Stimulated activated CD4-positive, alpha-beta T cell treated with anti-CD3 and anti-CD28 coated beads, Interleukin-4, amount 100 ng/mL, for 4 hours (primary cell): ENCODE measurements around the gene AOX1.
"Not testable (repeated sequence)": the region's sequence is repeated elsewhere in the genome, so short reads cannot be mapped to it uniquely, and the experiment has no call there.

Experiments
- DNase-seq, 2 experiments: peaks; one replicate each; pipeline ENCODE4 v3.0.0-alpha.2; 2020

AOX1 gene

GRCh38 chr2:200603972-200604371, 18.2 kb downstream of the AOX1 start:
- no peak for DNase-seq

DNA sequence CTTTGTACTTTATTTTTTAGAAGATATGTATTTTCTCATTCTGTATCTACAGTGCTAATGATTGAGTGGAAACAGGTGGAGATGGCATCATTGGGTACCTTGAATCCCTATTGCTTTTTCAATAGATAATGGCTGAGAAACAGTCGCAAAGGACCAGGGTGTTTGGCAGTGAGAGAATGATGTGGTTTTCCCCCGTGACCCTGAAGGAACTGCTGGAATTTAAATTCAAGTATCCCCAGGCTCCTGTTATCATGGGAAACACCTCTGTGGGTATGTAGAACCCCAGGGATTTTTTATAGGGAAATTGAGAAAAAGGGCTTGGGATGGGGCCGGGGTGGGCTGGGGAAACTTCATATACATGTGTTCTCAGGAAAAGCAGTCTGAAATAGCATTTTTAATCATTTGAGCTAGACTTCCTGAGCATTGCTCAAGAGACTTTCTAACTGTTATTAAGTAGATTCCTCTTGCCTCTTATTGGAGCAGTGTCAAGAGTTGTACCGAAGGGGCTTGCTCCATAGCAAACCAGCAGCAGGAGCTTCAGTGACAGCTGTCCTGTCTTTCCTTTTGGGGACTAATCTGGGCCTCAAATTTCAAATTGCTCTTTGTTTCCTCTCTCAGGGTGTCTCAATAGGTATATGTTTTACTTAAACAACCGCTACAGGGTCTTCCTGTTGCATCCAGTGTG, 18.9 kb downstream of the AOX1 start:
- no peak for DNase-seq

DNA sequence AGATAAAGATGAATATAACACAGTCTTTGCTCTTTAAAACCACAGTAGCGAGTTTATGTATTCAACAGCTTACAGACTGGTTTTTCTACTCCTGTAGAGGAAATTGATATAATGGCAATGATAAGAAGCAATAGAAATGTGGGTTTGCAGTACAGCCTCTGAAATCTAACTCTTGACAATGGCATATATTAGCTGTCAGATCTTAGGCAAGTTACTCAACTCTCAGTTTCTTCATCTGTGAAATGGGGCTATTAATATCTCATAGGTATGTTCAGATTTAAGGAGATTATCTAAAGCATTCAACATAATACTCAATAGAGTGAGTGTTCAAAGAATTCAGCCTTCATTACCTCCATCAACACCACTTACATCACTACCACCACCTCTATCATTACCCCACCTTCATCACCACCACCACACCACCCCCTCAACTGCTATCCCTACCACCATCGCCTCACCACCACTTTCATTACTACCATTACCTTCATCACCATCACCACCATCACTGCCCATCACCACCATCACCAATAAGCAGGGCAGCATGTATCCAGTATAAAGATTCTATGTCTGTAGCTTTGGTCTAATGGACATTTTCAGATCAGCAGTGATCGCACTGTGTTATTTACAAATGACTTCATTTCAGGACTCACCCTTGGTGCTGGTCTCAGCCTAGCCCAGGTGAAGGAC, 22.7 kb downstream of the AOX1 start:
- DNase-seq = no peak

DNA sequence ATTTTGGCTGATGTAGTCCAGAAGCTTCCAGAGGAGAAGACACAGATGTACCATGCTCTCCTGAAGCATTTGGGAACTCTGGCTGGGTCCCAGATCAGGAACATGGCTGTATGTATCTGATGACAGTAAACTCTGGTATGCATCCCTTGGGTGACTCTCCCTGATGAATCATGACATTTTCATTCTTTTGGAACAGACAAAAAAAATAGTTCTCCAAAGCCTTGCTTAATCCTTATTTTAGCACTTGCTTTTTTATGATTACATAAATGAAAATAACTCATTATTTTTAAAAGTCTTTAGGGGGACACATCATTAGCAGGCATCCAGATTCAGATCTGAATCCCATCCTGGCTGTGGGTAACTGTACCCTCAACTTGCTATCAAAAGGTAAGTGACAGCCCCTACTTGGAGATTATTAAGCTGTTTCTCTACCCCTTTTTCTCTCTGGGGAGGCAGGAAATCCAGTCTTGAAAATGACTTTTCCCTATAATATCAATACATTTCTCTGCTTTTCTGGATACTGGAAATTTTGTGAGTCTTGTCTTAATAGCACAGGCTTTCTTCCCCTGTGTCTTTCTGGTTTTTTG, 23.3 kb downstream of the AOX1 start:
- no peak for DNase-seq

GRCh38 chr2:200610217-200610616, 24.4 kb downstream of the AOX1 start:
- not testable (repeated sequence) for DNase-seq

DNA sequence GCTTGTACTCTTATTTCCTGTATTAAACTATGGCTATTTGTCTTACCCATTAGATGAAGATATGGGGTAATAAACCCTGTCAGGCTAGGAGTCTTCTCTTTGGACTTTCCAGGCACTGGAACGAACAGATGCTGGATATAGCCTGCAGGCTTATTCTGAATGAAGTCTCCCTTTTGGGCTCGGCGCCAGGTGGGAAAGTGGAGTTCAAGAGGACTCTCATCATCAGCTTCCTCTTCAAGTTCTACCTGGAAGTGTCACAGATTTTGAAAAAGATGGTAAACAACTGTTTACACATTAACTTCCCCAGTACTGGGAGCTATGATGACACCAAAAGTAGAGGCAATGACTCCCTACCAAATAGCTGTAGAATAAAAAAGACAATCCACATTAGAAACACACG, 27.9 kb downstream of the AOX1 start:
- DNase-seq = no peak

DNA sequence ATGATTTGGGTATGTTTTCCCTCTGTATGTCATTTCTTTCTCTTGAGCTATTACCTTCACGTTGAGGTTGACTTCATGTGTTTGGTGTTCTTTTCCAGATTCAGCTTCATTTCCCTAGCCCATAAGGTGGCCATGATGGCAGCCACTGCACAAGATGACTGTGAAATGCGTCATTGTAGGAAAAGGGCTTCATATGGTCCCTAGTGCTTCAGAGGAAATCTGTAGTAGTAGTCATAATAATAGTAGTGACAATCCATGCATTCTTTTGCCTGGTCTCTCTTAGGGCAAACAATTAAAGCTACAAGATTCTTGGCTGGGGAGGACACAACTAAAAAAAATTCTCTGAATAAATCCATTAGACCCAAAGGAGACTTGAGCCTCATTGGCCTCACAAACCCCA, 28.4 kb downstream of the AOX1 start:
- DNase-seq = no peak

DNA sequence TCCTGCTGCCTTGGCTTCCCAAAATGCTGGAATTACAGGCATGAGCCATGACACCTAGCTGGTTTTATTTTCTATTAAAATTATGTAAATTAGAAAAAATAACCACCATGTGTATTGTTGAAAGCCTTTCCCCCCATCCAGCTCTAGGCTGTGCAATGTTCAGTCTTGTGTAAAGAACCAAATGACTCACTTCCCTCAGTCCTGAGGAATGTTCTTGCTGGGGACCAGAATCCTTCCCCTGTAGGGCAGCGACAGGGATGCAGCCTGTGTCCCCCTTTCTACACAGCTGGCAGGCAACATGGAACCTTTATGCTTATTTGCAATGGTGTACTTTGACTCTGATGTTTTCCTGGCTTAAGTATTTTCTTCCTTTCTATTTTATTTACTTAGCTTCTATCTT, 29.4 kb downstream of the AOX1 start:
- DNase-seq = no peak

GRCh38 chr2:200616193-200616592, 30.4 kb downstream of the AOX1 start:
- DNase-seq = no peak

DNA sequence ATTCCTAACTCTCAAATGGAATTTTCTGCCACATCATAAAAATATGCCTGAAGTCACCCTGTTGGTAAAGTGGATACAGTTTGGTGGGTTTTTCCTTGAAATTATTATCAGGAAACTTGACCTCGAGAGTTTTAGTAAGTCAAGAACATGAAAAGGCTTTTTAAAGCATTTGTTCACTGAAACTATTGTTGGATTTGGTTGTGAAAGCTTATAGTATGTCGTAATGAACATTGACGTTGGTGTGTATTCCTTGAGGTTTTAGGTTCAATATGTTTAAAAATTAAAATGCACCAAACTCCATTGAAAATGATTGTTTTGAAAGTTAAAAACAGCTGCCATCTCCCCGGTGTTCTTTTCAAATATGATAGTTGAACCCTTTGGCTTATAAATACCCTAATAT, 30.8 kb downstream of the AOX1 start:
- DNase-seq = no peak

GRCh38 chr2:200617156-200618053, 31.6 kb downstream of the AOX1 start:
- no peak for DNase-seq

DNA sequence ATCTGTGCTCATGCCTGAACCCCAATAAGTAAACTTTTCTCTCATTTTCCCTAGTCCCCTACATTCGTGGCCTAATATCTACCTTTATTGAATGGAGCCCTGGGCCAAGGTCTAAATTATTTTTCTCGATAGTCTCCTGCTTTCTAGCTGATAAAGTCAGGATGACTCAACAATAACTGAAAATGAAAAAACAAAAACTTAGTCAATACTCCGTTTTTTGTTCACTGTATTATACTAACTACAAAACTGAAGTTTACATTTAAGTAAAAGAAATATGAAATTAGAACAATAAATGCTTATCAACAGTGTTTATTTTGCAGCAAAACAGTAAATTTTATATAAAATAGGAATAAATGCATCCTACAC, 32.2 kb downstream of the AOX1 start:
- DNase-seq = no peak

DNA sequence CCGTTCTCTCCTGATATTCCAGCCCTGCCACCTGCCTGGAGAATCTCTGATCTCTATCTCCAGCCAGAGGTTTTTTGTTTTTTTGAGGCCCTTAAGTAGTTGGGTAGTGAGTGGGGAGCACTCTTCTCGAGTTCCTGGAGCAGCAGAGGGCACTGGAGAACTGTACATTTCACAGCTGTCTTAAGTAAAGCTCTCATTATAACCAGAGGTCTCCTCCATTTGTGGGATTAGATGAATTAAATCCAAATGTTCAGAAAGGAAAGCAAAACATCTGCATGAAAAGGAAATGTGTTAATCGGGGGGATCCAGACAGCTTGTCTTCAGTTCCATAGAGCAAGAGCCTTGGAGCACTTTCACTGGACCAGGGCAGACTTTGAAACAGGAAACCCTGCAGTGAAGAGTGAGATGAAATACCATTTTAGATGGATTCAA, 32.8 kb downstream of the AOX1 start:
- DNase-seq = no peak

GRCh38 chr2:200619279-200619678, 33.5 kb downstream of the AOX1 start:
- no peak for DNase-seq

DNA sequence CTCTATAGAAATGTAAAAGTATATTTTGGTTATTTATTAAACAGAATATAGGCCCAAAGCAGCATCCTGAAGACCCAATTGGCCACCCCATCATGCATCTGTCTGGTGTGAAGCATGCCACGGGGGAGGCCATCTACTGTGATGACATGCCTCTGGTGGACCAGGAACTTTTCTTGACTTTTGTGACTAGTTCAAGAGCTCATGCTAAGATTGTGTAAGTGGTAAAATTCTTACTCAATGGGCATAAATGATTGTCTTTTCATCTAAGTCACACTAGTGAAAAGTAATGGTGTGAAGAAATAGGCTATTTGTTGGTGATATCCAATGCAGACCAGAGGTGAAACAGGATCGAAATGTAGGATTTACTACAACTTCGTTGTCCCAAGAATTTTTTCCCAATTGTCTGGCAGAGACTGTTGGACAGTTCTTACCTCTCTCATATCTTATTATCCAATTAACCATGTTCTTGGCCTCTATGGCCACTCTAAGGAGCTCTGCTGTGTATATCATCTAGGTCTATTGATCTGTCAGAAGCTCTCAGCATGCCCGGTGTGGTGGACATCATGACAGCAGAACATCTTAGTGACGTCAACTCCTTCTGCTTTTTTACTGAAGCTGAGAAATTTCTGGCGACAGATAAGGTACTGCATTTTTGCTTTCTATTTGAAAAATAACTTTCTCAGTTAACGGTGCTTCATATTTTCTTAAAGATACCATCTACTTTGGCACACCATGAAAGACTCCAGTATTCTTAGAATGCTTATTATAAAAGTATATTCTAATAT, 35.0 kb downstream of the AOX1 start:
- DNase-seq = no peak

DNA sequence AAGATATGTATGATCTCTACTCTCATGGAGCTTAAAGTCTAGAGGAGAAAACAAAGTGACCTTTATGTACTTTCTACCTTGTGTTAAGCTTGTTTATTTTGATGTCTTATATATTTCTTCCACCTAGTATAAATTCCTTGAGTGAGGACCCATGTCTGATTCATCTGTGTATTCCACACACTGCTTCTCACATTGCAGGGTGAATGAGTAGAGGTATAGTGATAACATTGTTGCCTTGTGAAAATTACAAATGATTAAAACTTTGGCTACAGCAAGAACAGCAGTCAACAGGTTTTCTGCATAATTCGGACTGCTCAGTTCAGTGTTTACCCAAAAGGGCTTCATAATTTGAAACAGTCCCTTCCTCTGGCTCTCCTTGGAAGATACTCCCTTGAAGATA, 36.3 kb downstream of the AOX1 start:
- no peak for DNase-seq

DNA sequence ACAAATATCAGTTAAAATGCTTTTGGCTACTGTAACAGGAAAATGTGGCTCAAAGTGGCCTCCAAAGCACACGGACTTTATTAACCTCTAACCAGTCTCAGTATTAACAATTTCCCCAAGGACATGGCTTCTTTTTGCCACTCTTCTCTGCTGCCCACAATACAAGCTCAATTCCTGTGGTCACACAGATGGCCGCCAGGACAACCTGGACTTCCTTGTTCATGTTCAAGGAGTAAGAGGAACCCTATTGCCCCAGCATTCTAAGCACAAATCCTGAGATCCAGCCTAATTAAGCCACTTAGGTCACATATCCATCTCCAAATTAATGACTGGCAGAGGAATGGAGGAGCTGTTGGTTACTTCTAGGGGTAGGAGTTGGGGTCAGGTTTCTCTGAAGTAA, 38.2 kb downstream of the AOX1 start:
- DNase-seq = no peak

DNA sequence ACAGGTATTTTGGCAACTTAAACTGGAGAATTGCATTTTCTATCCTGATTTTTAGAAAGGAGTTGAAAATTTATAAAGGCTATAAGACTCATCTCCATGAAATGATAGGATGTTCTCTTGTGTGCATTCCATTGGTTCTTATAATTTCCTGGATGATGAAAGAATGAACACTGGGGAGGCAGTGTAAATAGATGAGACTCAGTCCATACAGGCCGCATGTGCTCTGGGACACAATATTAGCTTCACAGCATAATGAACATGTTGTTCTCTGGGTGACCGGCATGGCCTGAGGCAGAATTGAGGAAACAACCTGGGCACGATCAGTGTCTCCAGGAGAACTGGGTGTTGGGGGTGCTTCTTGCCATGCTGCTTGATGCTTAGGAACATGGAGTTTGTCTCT, 38.8 kb downstream of the AOX1 start:
- DNase-seq = no peak

DNA sequence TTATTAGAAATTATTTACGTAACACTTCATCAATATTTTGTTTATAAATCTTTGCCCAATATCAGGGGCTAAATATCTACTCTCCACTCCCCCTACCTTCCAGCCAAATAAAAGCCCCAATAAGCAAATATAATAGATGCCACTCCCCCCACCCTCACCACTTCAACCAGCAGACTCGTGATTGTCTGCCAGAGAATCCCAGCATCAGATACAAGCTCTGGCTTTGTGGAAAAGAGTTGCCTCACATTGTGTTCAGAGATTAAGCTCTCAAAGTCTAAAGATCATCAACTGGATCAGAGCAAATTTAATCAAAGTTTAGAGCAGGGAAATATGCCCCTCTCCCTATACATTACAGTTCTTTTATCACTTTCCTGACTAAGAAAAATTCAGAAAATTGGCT, 39.5 kb downstream of the AOX1 start:
- DNase-seq = no peak

DNA sequence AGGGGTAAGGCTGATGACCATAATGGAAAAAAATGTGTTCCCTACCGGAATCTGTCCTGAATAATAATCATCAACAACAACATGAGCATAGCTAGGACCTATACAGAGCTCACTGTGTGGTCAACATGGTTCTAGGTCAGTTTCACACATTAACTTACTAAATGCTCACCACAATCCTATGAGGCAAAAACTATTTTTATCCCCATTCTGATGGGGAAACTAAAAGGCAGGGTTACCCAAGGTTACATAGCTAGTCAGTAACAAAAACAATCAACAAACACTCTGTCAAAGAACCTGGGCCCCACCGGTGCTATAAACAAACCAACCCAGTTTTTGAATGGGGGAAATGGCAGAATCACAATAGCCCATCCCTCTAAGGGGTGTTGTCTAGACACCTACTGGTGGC, 40.1 kb downstream of the AOX1 start:
- DNase-seq = no peak

- DNase-seq = no peak
Measured at GRCh38 chr2:200627110-200627770, 41.4 kb downstream of the AOX1 start.

GRCh38 chr2:200628461-200628860, 42.6 kb downstream of the AOX1 start:
- not testable (repeated sequence) for DNase-seq
